ENCODE data around the gene ATP2B1.

- no peak for TF ChIP-seq YY1 (IDR thresholded peaks at IDR 0.05; ENCODE audit: insufficient read depth, insufficient read length)
- TF ChIP-seq ZNF274 (IDR thresholded peaks at IDR 0.05; ENCODE audit: low read depth, low read length), result no peak
- TF ChIP-seq SUZ12 (IDR thresholded peaks at IDR 0.05; ENCODE audit: extremely low read depth, insufficient read depth, insufficient read length), result no peak
Observed at GRCh38 chr12:89540586-89540985, 168.1 kb downstream of the ATP2B1 start.
